Measurements from ENCODE around the gene OR3A3. TPM values are rescaled to one million over a fixed set of nuclear protein-coding genes. Genes with fewer than 3 reads are reported as not detected.
"Not testable (repeated sequence)": the region's sequence is repeated elsewhere in the genome, so short reads cannot be mapped to it uniquely, and the experiment has no call there.

The OR3A3 gene
- not detected for total RNA-seq

- no peak for ATAC-seq
These were observed at the start of gene OR3A3 for GRCh38 chr17:3411070-3411469. Gene OR3A3 (plus strand): TSS chr17:3411370.

GRCh38 chr17:3371167-3371566 lies 40.0 kb upstream of the OR3A3 start:
- not testable (repeated sequence) for ATAC-seq

GRCh38 chr17:3378321-3378720 lies 32.8 kb upstream of the OR3A3 start:
- ATAC-seq, result no peak

GRCh38 chr17:3381957-3382356 lies 29.2 kb upstream of the OR3A3 start:
- no peak for ATAC-seq

GRCh38 chr17:3385869-3386816 lies 25.0 kb upstream of the OR3A3 start, which contains the start of gene OR3A2:
Gene OR3A2 (minus strand): TSS chr17:3386308.
- ATAC-seq, result no peak

- ATAC-seq, result no peak
These were observed 21.4 kb upstream of the OR3A3 start for GRCh38 chr17:3389791-3390190.

- ATAC-seq, result not testable (repeated sequence)
These were observed 13.4 kb upstream of the OR3A3 start for GRCh38 chr17:3397801-3398200.

GRCh38 chr17:3398310-3398709 lies 12.9 kb upstream of the OR3A3 start, which contains the start of gene OR1E1:
Gene OR1E1 (minus strand): TSS chr17:3398410. CDS start chr17:3398410, 0 bp downstream.
- no peak for ATAC-seq

GRCh38 chr17:3400055-3400454 lies 11.1 kb upstream of the OR3A3 start:
- ATAC-seq, result no peak

- ATAC-seq, result no peak
These were observed 9.4 kb upstream of the OR3A3 start for GRCh38 chr17:3401786-3402185.

- ATAC-seq, result not testable (repeated sequence)
These were observed 7.3 kb upstream of the OR3A3 start for GRCh38 chr17:3403856-3404255.

GRCh38 chr17:3412216-3412615 lies 1.0 kb downstream of the OR3A3 start:
- ATAC-seq, result not testable (repeated sequence)

GRCh38 chr17:3415610-3416009 lies 4.4 kb downstream of the OR3A3 start:
- no peak for ATAC-seq

GRCh38 chr17:3418222-3418621 lies 7.1 kb downstream of the OR3A3 start:
- no peak for ATAC-seq

- not testable (repeated sequence) for ATAC-seq
These were observed 22.0 kb downstream of the OR3A3 start for GRCh38 chr17:3433215-3433614.

- no peak for ATAC-seq
These were observed 22.6 kb downstream of the OR3A3 start, which contains the start of gene OR1E2 for GRCh38 chr17:3433741-3434140. Gene OR1E2 (minus strand): TSS chr17:3433841. CDS start chr17:3433841, 0 bp downstream.

- ATAC-seq, result no peak
These were observed 27.2 kb downstream of the OR3A3 start for GRCh38 chr17:3438368-3438767.

- no peak for ATAC-seq
These were observed 29.3 kb downstream of the OR3A3 start for GRCh38 chr17:3440451-3440850.

GRCh38 chr17:3447625-3448024 lies 36.5 kb downstream of the OR3A3 start:
- ATAC-seq, result peak; percentile 26

- no peak for ATAC-seq
These were observed 37.0 kb downstream of the OR3A3 start for GRCh38 chr17:3448059-3448665.

- not testable (repeated sequence) for ATAC-seq
These were observed 55.2 kb downstream of the OR3A3 start for GRCh38 chr17:3466355-3466754.

GRCh38 chr17:3469529-3469928 lies 58.4 kb downstream of the OR3A3 start:
- ATAC-seq, result no peak

- no peak for ATAC-seq
These were observed 60.4 kb downstream of the OR3A3 start, which contains the start of gene SPATA22 for GRCh38 chr17:3471599-3471998. Gene SPATA22 (minus strand): TSS chr17:3471819. CDS start chr17:3469325, 2,494 bp downstream.

Data from esophagus mucosa (tissue), 1 donor.